GM21717 (cell line): ENCODE results near the gene AKAP13.
A peak's percentile ranks its signal among the peaks of the same experiment; 100 is the strongest.
"Not testable (repeated sequence)": the region's sequence is repeated elsewhere in the genome, so short reads cannot be mapped to it uniquely, and the experiment has no call there.

Experiments used
- ATAC-seq: cut with Tn5 transposase; IDR thresholded peaks from one replicate; pipeline ENCODE4 v1.9.1; 2021; ENCODE audit warnings: mild to moderate bottlenecking, moderate library complexity; ENCODE audit not compliant: unreplicated experiment

The AKAP13 gene

GRCh38 chr15:85652457-85652856, 272.1 kb downstream of the AKAP13 start:
- no peak for ATAC-seq

GRCh38 chr15:85657132-85657531, 276.7 kb downstream of the AKAP13 start:
- ATAC-seq, result no peak

GRCh38 chr15:85658816-85659215, 278.4 kb downstream of the AKAP13 start:
- ATAC-seq, result no peak

GRCh38 chr15:85661859-85662258, 281.5 kb downstream of the AKAP13 start:
- no peak for ATAC-seq

GRCh38 chr15:85665677-85666076, 285.3 kb downstream of the AKAP13 start:
- not testable (repeated sequence) for ATAC-seq

GRCh38 chr15:85667491-85668424, 287.4 kb downstream of the AKAP13 start:
- peak; percentile 90 for ATAC-seq

- ATAC-seq, result no peak
These were observed 290.8 kb downstream of the AKAP13 start for GRCh38 chr15:85671156-85671555.

- no peak for ATAC-seq
These were observed 292.1 kb downstream of the AKAP13 start for GRCh38 chr15:85672332-85673084.

- no peak for ATAC-seq
These were observed 292.9 kb downstream of the AKAP13 start for GRCh38 chr15:85673326-85673725.

- ATAC-seq, result no peak
These were observed 296.1 kb downstream of the AKAP13 start for GRCh38 chr15:85676342-85677098.

- ATAC-seq, result no peak
These were observed 298.8 kb downstream of the AKAP13 start for GRCh38 chr15:85679231-85679630.

- ATAC-seq, result no peak
These were observed 301.0 kb downstream of the AKAP13 start for GRCh38 chr15:85681386-85681785.

- ATAC-seq, result no peak
These were observed 303.8 kb downstream of the AKAP13 start for GRCh38 chr15:85684174-85684710.

- no peak for ATAC-seq
These were observed 305.0 kb downstream of the AKAP13 start for GRCh38 chr15:85685356-85685755.

- ATAC-seq, result no peak
These were observed 306.9 kb downstream of the AKAP13 start for GRCh38 chr15:85687329-85687728.

GRCh38 chr15:85688711-85689110, 308.3 kb downstream of the AKAP13 start:
- no peak for ATAC-seq

- ATAC-seq, result peak; percentile 50
These were observed 309.3 kb downstream of the AKAP13 start for GRCh38 chr15:85689729-85690128.

GRCh38 chr15:85690561-85691231, 310.3 kb downstream of the AKAP13 start:
- ATAC-seq, result peak; percentile 47

- peak; percentile 47 for ATAC-seq
These were observed 311.2 kb downstream of the AKAP13 start for GRCh38 chr15:85691350-85692240.
